Activated CD8-positive, alpha-beta memory T cell treated with anti-CD3 and anti-CD28 coated beads for 48 hours (primary cell): ENCODE measurements around the gene MRPL34.
A peak's percentile ranks its signal among the peaks of the same experiment; 100 is the strongest.
"Not testable (repeated sequence)": the region's sequence is repeated elsewhere in the genome, so short reads cannot be mapped to it uniquely, and the experiment has no call there.

Source experiments
- DNase-seq, 3 experiments: peaks; one replicate each; pipeline ENCODE4 v3.0.0-alpha.2; 2020; ENCODE audit warnings: low read depth in 2 of 3, low spot score in 2 of 3

The MRPL34 gene

DNA sequence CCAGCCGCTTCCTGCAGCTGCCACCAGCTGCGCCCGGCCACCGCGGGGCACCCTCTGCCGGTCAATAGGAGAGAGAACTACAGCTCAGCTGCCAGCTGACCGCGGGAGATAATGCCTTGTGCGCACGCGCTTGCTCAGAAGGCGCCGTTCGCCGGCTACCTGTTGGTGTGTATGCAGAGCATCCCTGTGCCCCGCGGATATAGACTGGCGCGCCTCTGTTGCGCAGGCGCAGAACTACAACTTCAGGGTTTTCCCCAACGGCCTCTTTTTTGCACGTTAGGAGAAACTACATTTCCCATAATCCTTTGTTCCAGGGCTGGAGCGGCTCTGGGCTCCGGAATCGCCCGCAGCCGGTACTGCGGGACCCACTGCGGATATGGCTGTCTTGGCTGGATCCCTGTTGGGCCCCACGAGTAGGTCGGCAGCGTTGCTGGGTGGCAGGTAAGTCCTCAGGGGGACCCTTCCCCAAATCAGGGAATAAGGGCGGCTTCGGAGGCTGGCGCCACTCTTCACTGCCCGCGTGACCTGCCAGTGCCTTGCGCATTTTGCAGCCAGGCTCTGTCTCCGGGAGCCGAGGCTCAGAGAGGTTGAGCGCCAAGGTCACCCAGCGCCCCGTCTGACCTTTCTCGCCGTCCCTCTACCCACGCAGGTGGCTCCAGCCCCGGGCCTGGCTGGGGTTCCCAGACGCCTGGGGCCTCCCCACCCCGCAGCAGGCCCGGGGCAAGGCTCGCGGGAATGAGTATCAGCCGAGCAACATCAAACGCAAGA, at the start of gene MRPL34:
MRPL34 (plus strand) TSS at position 356 of the 768 bp plus-strand sequence; CDS start at position 377, 21 bp downstream.
- peak; percentile 74 to 89 (median 86) for DNase-seq

DNA sequence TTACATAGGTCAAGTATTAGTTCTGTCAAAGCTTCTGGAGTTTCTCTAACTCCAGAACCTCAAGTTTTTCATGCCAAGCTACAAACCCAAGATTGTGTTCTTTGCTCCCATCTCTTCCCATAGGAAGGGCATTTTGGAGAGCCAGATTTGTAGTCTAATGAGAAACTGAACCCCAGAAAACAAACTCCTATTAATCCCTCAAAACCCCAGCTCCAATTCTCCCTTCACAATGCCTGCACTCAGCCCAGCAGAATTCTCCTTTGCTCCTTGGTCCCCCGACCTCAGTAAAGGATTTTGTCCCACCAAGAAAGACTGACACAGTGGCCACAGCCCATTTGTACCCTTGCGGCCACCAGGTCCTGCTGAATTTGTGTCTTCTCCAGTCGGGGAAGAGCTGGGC, 49.5 kb upstream of the MRPL34 start:
- no peak for DNase-seq

DNA sequence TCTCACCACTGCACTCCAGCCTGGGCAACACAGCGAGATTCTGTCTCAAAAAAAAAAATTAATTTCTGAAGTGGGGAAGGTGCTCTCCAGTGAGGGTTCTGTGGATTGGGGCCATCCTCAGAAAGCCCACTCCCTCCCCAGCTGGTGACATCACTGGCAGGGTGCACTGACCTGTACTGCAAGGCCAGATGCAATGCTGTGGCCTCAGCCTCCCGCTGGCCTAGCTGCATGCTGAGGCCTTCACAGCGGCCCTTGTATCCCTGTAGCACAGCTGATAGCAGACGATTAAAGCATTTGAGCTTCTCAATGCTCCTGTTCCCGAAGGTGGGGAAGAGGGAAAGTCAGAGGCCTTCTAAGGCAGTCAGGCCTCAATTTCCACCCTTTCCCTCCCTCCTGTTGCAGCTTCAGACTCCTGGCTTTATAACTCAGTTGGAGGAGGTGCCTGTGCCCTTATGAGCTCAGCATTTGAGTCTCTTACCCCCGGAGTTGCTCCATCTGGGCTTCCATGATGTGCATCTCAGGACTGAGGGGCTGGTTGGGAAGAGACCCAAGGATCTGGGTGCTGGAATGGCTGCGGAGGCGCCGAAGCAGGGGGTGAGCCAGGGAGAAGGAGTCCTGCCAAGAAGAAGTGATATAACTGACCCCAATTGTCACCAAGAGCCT, 46.4 kb upstream of the MRPL34 start:
- DNase-seq = no peak

DNA sequence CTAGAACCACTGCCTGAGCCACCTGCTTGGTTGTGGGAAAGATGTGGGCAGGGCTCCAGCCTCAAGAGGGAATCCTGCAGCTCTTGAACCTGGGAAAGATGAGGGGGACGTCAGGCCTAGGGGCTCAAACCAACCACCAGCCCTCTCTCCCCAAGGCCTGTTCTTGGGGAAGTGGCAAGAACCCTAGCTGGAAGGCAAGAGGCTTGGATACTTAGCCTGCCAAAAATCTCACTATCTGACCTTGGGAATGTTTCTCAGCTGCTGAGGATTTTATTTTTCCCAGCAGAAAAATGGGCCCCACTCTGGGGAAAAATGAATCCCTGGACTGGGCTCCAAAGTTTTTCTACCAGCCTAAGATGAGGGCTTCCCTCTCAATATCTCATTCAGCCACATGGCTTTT, 45.7 kb upstream of the MRPL34 start:
- DNase-seq = no peak

DNA sequence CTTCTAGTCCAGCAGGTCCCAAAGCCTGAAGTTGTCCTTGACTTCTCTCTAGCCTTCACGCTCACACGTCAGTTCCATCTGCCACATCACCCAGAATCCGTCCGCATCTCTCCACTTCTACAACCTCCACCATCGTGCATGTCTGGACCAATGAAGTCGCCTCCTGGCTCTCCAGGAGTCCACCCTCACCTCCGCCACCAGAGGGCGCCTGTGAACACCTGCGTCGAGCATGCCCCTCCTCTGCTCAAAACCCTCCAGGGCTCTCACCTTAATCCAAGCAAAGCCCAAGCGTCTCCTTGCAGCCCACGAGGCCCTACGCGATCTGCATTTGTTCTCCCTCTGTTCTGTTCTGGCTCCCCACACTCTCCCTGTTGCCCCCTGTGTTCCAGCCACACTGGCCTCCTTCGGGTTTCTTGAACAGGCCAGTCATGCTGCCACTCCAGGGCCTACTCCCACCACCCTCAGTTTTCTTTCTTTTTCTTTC, 44.8 kb upstream of the MRPL34 start:
- peak; percentile 67 to 90 (median 76) for DNase-seq

DNA sequence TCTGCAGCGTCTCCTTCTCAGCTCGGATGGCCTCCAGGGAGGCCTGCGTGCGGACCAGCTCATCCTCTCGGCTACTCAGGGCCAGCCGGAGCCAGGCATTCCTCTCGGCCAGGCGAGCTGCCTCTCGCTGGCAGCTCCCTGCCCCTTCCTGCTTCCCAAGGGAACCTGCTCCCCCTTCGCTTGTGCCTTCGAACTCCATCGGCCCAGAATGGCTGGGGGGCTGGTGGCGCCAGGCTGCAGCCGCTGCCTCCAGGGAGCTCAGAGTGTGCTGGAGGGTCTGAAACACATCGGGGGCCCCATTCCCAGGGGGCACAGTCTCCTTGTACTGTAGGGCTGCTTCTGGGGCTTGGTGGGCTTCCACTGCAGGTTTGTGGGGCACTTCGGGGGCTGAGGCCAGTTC, 43.1 kb upstream of the MRPL34 start:
- no peak for DNase-seq

DNA sequence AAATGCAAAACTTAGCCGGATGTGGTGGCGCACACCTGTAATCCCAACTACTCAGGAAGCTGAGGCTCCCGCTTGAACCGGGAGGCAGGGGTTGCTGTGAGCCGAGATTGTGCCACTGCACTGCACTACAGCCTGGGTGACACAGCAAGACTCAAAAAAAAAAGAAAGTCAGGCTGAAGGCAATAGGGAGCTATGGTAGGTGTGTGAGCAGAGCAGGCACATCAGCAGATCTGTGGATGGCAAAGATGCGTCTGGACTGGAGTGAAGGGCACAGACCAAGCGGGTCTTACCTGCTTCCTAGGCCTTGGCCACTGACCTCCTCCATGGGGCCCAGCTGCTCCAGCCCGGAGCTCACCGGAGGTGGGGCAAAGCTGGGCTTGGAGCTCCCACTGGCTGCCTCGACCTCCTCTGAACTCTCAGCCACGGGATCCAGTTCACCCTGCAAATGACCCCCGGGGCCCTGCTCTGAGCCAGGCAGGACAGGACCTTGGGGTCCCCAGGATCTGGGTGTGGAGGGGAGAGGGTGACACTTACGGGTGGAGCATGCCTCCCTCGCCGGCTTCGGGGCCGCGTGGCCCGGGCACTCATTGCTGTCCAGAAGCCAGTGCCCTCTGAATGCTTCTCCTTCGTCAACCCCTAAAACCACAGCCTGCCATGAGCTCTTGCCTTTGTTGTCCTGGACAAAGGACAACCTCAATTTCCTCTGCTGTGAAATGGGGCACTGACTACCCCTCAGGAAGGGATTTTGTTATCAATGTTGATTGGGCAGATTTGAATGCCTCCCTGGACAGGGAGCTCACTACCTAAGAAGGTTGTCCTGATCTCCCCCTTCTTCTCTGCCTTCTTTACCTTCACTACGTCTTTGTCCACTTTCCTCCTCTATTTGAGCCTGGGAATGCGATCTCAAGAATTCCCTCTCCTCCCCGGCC, 41.7 kb upstream of the MRPL34 start:
- DNase-seq = no peak

DNA sequence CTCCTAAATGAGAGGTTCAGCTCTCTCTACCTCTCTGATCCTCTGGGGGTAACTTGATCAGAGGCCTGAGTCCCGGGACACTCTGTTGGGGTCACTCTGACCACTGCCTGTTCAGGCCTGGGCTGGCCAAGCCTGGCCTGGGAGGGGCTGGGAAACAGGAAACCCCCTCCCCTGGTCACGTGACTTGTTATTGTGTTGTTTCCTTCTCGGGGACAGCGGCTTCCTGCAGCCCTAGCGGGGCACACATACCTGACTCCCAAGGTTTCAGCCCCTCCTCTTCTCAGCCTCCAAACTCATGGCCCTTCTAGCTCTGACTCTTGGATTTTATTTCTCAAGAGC, 41.1 kb upstream of the MRPL34 start, which contains the start of gene USHBP1:
USHBP1 (minus strand) TSS at position 105 of the 339 bp plus-strand sequence. CDS start 446 bp downstream, outside the sequence.
- DNase-seq = no peak

DNA sequence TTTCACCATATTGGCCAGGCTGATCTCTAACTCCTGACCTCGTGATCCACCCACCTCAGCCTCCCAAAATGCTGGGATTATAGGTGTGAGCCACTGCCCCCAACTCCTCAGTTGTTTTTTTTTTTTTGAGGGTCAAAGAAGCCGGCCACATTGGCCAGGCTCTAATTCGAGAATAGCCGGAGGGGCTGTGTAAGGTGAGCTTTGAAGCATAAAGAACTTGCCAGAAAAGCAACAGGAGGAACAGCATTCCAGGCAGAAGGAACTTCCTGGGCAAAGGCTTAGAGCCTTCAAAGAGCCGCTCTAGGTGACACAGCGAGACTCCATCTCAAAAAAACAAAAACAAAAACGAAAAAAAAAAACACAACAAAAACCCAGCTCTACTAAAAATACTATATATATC, 39.6 kb upstream of the MRPL34 start:
- DNase-seq = no peak

DNA sequence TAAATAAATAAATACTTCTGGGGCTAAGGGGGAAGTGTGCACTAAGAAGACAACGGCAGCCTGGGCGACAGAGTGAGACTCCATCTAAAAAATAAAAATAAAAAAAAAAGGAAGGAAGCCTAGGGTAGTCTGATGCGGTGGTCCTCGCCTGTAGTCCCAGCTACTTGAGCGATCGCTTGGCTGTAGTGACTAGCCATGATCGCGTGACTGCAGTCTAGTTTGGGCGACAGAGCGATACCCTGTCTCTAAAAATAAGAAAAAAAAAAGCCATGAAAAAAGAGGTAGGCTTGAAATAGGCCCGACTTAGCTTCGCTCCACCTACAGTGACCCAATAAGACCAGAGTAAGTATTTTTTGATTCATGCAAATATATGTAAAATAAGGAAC, 39.1 kb upstream of the MRPL34 start:
- DNase-seq = no peak

DNA sequence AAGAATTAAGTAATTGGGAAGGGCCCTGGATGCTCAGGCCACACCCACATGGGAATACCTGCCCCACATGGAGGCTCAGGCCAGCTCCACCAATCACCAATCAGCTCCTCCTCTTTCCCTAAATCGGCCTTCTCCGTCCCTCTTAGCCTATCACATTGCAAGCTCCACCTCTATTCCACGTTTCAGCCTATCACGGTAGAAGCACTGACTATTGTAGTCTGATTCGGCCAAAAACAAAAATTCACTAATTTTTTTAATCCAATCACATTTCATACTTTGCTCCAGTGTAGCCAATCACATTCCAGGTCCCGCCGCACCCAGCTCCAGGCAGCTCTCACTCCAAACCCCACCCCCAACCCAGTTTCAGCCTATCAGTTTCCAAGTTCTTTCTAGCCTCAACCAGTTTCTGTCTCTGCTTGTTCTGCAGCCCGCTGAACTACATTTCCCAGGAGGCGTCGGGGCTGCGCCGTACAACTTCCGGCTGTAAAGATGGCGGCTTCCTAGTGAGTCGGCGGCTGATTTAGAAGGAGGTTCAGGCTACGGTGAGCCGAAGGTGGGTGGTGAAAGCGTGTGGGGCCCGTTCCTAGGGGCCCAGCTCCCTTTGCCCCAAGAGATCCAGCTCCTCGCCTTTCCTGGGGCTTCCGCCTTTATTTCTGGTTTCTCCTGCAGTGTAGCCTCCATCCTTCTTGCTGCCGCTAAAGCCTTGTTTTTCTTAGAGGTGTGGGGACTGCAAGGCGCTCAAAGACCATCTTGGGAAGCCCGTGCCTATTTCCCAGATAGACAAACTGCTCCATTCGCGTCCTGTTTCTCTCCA, 38.5 kb upstream of the MRPL34 start, which contains the start of gene BABAM1:
BABAM1 (plus strand) TSS at position 469 of the 814 bp plus-strand sequence. CDS start 1,364 bp downstream, outside the sequence.
- peak; percentile 67 to 83 (median 78) for DNase-seq

DNA sequence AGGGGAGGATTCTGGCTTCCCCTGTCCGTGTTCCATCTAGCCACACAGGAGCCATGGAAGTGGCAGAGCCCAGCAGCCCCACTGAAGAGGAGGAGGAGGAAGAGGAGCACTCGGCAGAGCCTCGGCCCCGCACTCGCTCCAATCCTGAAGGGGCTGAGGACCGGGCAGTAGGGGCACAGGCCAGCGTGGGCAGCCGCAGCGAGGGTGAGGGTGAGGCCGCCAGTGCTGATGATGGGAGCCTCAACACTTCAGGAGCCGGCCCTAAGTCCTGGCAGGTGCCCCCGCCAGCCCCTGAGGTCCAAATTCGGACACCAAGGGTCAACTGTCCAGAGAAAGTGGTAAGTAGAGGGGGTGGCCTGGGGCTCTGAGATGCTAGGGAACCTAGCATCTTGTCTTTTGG, 36.9 kb upstream of the MRPL34 start:
- DNase-seq = no peak

DNA sequence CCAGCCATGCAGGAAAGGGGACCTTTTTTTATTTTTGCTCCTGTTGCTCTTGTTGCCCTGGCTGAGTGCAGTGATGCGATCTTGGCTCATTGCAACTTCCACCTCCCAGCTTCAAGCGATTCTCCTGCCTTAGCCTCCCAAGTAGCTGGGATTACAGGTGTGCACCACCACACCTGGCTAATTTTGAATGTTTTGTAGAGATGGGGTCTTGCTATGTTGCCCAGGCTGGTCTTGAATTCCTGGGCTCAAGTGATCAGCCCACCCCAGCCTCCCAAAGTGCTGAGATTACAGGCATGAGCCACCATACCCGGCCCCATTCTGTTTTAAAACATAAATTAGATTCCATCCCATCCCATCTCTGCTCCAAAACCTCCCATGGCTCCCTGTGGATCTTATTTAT, 30.8 kb upstream of the MRPL34 start:
- DNase-seq = not testable (repeated sequence)

DNA sequence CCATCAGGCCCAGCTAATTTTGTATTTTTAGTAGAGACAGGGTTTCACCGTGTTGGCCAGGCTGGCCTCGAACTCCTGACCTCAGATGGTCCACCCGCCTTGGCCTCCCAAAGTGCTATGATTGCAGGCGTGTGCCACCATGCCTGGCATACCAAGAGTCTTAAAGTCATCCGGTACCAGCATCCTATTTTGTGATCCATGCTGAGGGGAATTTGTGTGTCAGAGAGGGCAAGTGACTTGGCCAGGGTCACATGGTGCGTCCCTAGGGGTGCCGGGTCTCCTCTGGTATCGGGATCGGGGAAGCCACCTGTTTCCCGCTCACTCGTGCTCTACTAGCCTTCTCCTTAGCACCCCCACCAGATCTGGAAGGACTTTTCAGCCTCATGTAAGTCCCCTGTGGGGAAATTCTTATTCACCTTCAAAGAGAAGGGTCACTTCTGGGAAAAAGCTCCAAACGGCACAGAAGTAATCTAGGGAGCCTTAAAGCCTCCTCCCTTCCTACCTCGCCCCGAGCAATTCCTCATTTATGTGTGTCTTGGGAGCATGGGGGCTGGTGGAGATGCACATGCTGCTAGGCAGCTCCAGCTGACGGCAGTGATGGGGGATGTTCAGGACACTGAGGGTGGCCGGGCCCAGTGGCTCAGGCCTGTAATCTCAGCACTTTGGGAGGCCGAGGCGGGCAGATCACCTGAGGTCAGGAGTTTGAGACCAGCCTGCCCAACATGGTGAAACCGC, 30.1 kb upstream of the MRPL34 start:
- DNase-seq = no peak

DNA sequence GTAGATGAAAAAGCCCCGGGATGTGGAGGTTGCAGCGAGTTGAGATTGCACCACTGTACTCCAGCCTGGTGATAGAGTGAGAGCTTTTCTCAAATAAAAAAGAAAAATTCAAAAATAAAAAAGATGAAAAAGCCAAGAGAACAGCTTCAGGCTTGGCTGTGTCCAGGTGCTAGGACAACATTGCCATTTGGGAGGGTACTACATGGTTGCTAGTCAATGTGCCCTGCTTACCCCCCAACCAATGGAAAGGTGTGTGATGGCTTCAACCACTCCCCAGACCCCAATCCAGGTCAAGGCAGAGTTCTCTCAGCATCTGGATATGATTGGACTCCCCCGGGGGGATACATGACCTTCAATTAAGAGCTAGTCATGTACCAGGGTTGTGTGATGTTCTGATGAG, 26.2 kb upstream of the MRPL34 start:
- DNase-seq = no peak

DNA sequence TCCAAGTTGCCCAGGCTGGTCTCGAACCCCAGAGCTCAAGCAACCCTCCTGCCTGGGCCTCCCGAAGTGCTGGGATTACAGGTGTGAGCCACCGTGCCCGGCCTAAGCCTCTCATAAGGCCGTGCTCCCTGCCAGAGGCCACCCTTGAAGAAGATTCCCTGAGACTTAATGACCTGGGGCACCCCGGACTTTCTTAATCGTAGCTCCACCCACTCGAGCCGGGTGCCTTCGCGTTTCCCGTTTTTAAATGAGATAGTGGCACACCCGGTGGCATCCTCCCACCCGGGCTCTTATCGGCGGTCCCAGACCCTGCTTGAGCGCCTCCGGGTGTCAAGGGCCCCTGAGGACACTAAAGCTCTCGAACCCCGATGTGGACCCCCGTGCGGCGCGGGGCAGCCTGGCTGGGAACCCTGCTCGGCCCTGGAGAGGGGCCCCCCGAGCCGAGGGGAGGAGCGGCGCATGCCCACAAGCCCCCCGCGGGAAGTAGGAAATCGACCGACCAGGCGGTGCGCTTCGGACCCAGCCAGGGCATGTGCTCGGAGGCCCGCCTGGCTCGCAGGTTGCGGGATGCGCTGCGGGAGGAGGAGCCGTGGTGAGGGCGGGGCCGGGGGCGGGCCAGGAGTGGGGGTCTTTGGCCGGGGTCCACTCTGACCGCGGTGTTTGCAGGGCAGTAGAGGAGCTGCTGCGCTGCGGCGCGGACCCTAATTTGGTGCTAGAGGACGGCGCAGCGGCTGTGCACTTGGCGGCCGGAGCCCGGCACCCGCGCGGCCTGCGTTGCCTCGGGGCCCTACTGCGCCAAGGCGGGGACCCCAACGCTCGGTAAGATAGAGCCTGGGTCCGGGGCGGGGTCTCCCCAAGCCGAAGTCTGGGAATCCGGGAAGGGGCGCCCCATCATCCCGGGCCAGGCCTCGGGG, 24.0 kb upstream of the MRPL34 start, which contains the start of gene ANKLE1:
ANKLE1 (plus strand) TSS at position 511 of the 914 bp plus-strand sequence; CDS start at position 531, 20 bp downstream.
- peak in 2 of 3 experiments; percentile 26 to 30 for DNase-seq

DNA sequence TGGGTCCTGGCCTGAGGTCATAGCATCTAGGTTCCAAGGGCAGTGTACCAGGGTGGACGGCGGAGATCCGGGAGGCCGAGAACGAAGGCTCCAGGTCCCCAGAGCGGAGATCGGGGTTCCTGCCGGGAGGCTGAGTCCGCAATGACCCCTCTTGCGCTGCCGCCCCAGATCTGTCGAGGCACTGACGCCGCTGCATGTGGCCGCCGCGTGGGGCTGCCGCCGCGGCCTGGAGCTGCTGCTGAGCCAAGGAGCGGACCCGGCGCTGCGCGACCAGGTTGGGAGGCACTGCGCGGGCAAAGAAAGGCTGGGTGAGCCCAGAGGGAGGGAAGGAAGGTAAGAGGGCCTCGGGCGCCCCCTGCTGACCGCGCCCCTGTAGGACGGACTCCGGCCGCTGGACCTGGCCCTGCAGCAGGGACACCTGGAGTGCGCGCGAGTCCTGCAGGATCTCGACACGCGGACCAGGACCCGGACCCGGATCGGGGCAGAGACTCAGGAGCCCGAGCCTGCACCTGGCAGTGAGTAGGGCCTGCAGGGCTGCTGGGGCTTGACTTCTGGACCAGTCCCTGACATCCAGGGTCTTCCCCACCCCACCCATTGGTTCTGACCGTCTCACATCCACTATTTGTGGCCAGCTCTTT, 23.1 kb upstream of the MRPL34 start:
- peak; percentile 60 to 72 (median 71) for DNase-seq

DNA sequence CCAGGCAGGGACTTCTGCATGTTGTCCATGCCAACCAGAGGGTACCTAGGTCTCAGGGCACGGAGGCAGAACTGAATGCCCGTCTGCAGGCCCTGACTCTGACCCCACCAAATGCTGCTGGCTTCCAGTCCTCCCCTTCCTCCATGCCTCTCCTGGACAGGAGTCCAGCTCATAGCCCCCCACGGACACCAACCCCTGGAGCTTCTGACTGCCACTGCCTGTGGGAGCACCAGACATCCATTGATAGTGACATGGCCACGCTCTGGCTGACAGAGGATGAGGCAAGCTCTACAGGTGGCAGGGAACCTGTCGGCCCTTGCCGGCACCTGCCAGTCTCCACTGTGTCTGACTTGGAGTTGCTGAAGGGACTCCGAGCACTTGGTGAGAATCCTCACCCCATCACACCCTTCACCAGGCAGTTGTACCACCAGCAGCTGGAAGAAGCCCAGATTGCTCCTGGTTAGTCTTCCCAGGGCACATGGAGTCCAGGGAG, 22.1 kb upstream of the MRPL34 start:
- no peak for DNase-seq
